Kidney capillary endothelial cell (primary cell): ENCODE data around the gene GRHL3.
A peak's percentile ranks its signal among the peaks of the same experiment; 100 is the strongest.

Experiments
- DNase-seq: peaks from one replicate; pipeline ENCODE4 v3.0.0-alpha.2; 2018; ENCODE audit warnings: low spot score

Gene GRHL3

GRCh38 chr1:24374891-24375786 is 56.0 kb downstream of the GRHL3 start:
- DNase-seq = no peak

- DNase-seq = no peak
These were observed 60.7 kb downstream of the GRHL3 start for GRCh38 chr1:24379733-24380315.

- no peak for DNase-seq
These were observed 61.4 kb downstream of the GRHL3 start for GRCh38 chr1:24380508-24380907.

GRCh38 chr1:24381256-24381655 is 62.1 kb downstream of the GRHL3 start:
- DNase-seq = no peak

- DNase-seq = no peak
These were observed 63.0 kb downstream of the GRHL3 start for GRCh38 chr1:24382165-24382577.

GRCh38 chr1:24383381-24383940 is 64.3 kb downstream of the GRHL3 start:
- DNase-seq = no peak

- DNase-seq = peak; percentile 59
These were observed 65.3 kb downstream of the GRHL3 start for GRCh38 chr1:24384251-24385090.

- no peak for DNase-seq
These were observed 66.2 kb downstream of the GRHL3 start for GRCh38 chr1:24385160-24385940.

- DNase-seq = no peak
These were observed 67.1 kb downstream of the GRHL3 start for GRCh38 chr1:24386241-24386640.

- DNase-seq = no peak
These were observed 67.8 kb downstream of the GRHL3 start for GRCh38 chr1:24386931-24387330.

GRCh38 chr1:24387636-24388175 is 68.5 kb downstream of the GRHL3 start:
- DNase-seq = no peak

- DNase-seq = no peak
These were observed 69.3 kb downstream of the GRHL3 start for GRCh38 chr1:24388331-24388885.

- no peak for DNase-seq
These were observed 70.1 kb downstream of the GRHL3 start for GRCh38 chr1:24389231-24389678.

- DNase-seq = peak; percentile 79
These were observed 72.0 kb downstream of the GRHL3 start for GRCh38 chr1:24390924-24391782.

- DNase-seq = no peak
These were observed 72.9 kb downstream of the GRHL3 start for GRCh38 chr1:24391882-24392603.

GRCh38 chr1:24392604-24392946 is 73.4 kb downstream of the GRHL3 start:
- no peak for DNase-seq

GRCh38 chr1:24392982-24393650 is 74.0 kb downstream of the GRHL3 start:
- no peak for DNase-seq

GRCh38 chr1:24393892-24394291 is 74.7 kb downstream of the GRHL3 start:
- peak; percentile 71 for DNase-seq

GRCh38 chr1:24400065-24400464 is 80.9 kb downstream of the GRHL3 start:
- no peak for DNase-seq
